ENCODE measurements around the gene CLBA1. TPM values are rescaled to one million over a fixed set of nuclear protein-coding genes. Genes with fewer than 3 reads are reported as not detected.

The CLBA1 gene
- total and polyA plus RNA-seq, 2 donors (not counting 1 experiment from before 2014, with no cell fraction given), result 11.3 to 11.7 TPM

GRCh38 chr14:104989951-104990303, 4.3 kb downstream of the CLBA1 start:
- no peak overlapping the region for H3K4me2 ChIP-seq (ENCODE audit: extremely low read depth, insufficient read depth, low read length)
- no peaks in the 10 kb centered on the region for H4K20me1 ChIP-seq (ENCODE audit: control insufficient read depth, extremely low read depth, insufficient read depth, low read length)
- no peaks in the 10 kb centered on the region for H3K27me3 ChIP-seq (ENCODE audit: control insufficient read depth, insufficient read depth, low read length)
- H3K9me3 ChIP-seq (ENCODE audit: control insufficient read depth, insufficient read depth, low read depth, low read length), result no peaks in the 10 kb centered on the region
- no peak for DNase-seq (ENCODE audit: low read depth in 2 of 2)
- H3K36me3 ChIP-seq (ENCODE audit: control insufficient read depth, insufficient read depth, low read length), result peaks cover 13% of the 10 kb centered on the region
- H3K79me2 ChIP-seq (ENCODE audit: control insufficient read depth, insufficient read depth, low read length), result no peaks in the 10 kb centered on the region
- peaks cover 3% of the 10 kb centered on the region for H3K4me1 ChIP-seq (ENCODE audit: control insufficient read depth, extremely low read depth, insufficient read depth, low read length)
- H3K9ac ChIP-seq (ENCODE audit: insufficient read depth, low read length), result no peak overlapping the region
- TF ChIP-seq EZH2 (IDR thresholded peaks at IDR 0.05; ENCODE audit: low read length, missing control alignments) (no peak), CTCF (conservative IDR thresholded peaks at IDR 0.05 in 1 of 2, IDR thresholded peaks at IDR 0.05 in 1 of 2; ENCODE audit: low read depth in 1 of 2, low read length in 2 of 2) (no peak)
- H3K27ac ChIP-seq (ENCODE audit: insufficient read depth, low read length), result no peak overlapping the region
- H3K4me3 ChIP-seq (replicated peaks in 1 of 4; ENCODE audit: control extremely low read depth in 1 of 4, insufficient read depth in 1 of 4, low read depth in 3 of 4, low read length in 4 of 4), result no peak overlapping the region
- no peak overlapping the region for H2AFZ ChIP-seq (ENCODE audit: low read length)

GRCh38 chr14:104991896-104992230, 6.3 kb downstream of the CLBA1 start:
- H3K4me3 ChIP-seq (replicated peaks in 1 of 4; ENCODE audit: control extremely low read depth in 1 of 4, insufficient read depth in 1 of 4, low read depth in 3 of 4, low read length in 4 of 4), result no peak overlapping the region
- no peaks in the 10 kb centered on the region for H4K20me1 ChIP-seq (ENCODE audit: control insufficient read depth, extremely low read depth, insufficient read depth, low read length)
- H3K9ac ChIP-seq (ENCODE audit: insufficient read depth, low read length), result no peak overlapping the region
- no peak overlapping the region for H3K4me2 ChIP-seq (ENCODE audit: extremely low read depth, insufficient read depth, low read length)
- no peak for DNase-seq (ENCODE audit: low read depth in 2 of 2)
- H3K79me2 ChIP-seq (ENCODE audit: control insufficient read depth, insufficient read depth, low read length), result no peaks in the 10 kb centered on the region
- no peaks in the 10 kb centered on the region for H3K9me3 ChIP-seq (ENCODE audit: control insufficient read depth, insufficient read depth, low read depth, low read length)
- no peak for TF ChIP-seq EZH2 (IDR thresholded peaks at IDR 0.05; ENCODE audit: low read length, missing control alignments)
- TF ChIP-seq CTCF (conservative IDR thresholded peaks at IDR 0.05 in 1 of 2, IDR thresholded peaks at IDR 0.05 in 1 of 2; ENCODE audit: low read depth in 1 of 2, low read length in 2 of 2), result no peak
- peaks cover 15% of the 10 kb centered on the region for H3K36me3 ChIP-seq (ENCODE audit: control insufficient read depth, insufficient read depth, low read length)
- H3K27me3 ChIP-seq (ENCODE audit: control insufficient read depth, insufficient read depth, low read length), result no peaks in the 10 kb centered on the region
- no peaks in the 10 kb centered on the region for H3K4me1 ChIP-seq (ENCODE audit: control insufficient read depth, extremely low read depth, insufficient read depth, low read length)
- no peak overlapping the region for H3K27ac ChIP-seq (ENCODE audit: insufficient read depth, low read length)
- H2AFZ ChIP-seq (ENCODE audit: low read length), result no peak overlapping the region

- no peak overlapping the region for H3K27ac ChIP-seq (ENCODE audit: insufficient read depth, low read length)
- H3K4me2 ChIP-seq (ENCODE audit: extremely low read depth, insufficient read depth, low read length), result no peak overlapping the region
- no peaks in the 10 kb centered on the region for H3K79me2 ChIP-seq (ENCODE audit: control insufficient read depth, insufficient read depth, low read length)
- no peak overlapping the region for H3K9ac ChIP-seq (ENCODE audit: insufficient read depth, low read length)
- no peaks in the 10 kb centered on the region for H3K9me3 ChIP-seq (ENCODE audit: control insufficient read depth, insufficient read depth, low read depth, low read length)
- no peaks in the 10 kb centered on the region for H3K27me3 ChIP-seq (ENCODE audit: control insufficient read depth, insufficient read depth, low read length)
- H3K4me3 ChIP-seq (replicated peaks in 1 of 4; ENCODE audit: control extremely low read depth in 1 of 4, insufficient read depth in 1 of 4, low read depth in 3 of 4, low read length in 4 of 4), result no peak overlapping the region
- no peaks in the 10 kb centered on the region for H3K4me1 ChIP-seq (ENCODE audit: control insufficient read depth, extremely low read depth, insufficient read depth, low read length)
- TF ChIP-seq EZH2 (IDR thresholded peaks at IDR 0.05; ENCODE audit: low read length, missing control alignments) (no peak), CTCF (conservative IDR thresholded peaks at IDR 0.05 in 1 of 2, IDR thresholded peaks at IDR 0.05 in 1 of 2; ENCODE audit: low read depth in 1 of 2, low read length in 2 of 2) (no peak)
- H2AFZ ChIP-seq (ENCODE audit: low read length), result no peak overlapping the region
- no peaks in the 10 kb centered on the region for H4K20me1 ChIP-seq (ENCODE audit: control insufficient read depth, extremely low read depth, insufficient read depth, low read length)
- H3K36me3 ChIP-seq (ENCODE audit: control insufficient read depth, insufficient read depth, low read length), result peaks cover 15% of the 10 kb centered on the region
- DNase-seq (ENCODE audit: low read depth in 2 of 2), result no peak
Observed at GRCh38 chr14:104992501-104992900, 6.9 kb downstream of the CLBA1 start.

Measured in fibroblast of lung (primary cell).